Stomach smooth muscle (tissue), 2 donors: ENCODE measurements around the gene UGT1A9.
"Not testable (repeated sequence)": the region's sequence is repeated elsewhere in the genome, so short reads cannot be mapped to it uniquely, and the experiment has no call there.

ENCODE experiments used
- H3K27ac ChIP-seq: one replicate; pipeline ENCODE4 v1.7.0; 2013; ENCODE audit warnings: mild to moderate bottlenecking, low read length, inconsistent platforms
- H3K27me3 ChIP-seq, 2 donors: one replicate each; pipeline ENCODE4 v1.7.0; 2013; ENCODE audit warnings: low read length in 2 of 2; ENCODE audit not compliant: insufficient read depth in 2 of 2, control insufficient read depth in 1 of 2
- H3K36me3 ChIP-seq, 2 donors: one replicate each; pipeline ENCODE4 v1.7.0; 2013; ENCODE audit warnings: low read length in 2 of 2; ENCODE audit not compliant: control insufficient read depth in 2 of 2, insufficient read depth in 2 of 2
- H3K4me1 ChIP-seq: one replicate; pipeline ENCODE4 v1.7.0; 2013; ENCODE audit warnings: low read length; ENCODE audit not compliant: control insufficient read depth, insufficient read depth
- H3K4me3 ChIP-seq, 2 donors: one replicate each; pipeline ENCODE4 v1.7.0; 2013; ENCODE audit warnings: low read length in 2 of 2
- H3K9ac ChIP-seq, 2 donors: one replicate each; pipeline ENCODE4 v1.7.0; 2013; ENCODE audit warnings: low read length in 2 of 2, mild to moderate bottlenecking in 1 of 2
- H3K9me3 ChIP-seq, 2 donors: one replicate each; pipeline ENCODE4 v1.7.0; 2013; ENCODE audit warnings: low read length in 2 of 2; ENCODE audit not compliant: control insufficient read depth in 2 of 2
- donor health status: healthy.
- donor health status: Pancreatic carcinoma.

The UGT1A9 gene

GRCh38 chr2:233655943-233656342, 15.8 kb upstream of the UGT1A9 start:
- H3K9me3 ChIP-seq, H3K4me1 ChIP-seq, H3K9ac ChIP-seq, H3K27me3 ChIP-seq, H3K4me3 ChIP-seq, H3K36me3 ChIP-seq, H3K27ac ChIP-seq: not testable (repeated sequence)

GRCh38 chr2:233656443-233656842, 15.3 kb upstream of the UGT1A9 start:
- Histone ChIP-seq H3K27me3 (no peaks in the 10 kb centered on the region), H3K4me1 (no peaks in the 10 kb centered on the region), H3K36me3 (no peaks in the 10 kb centered on the region), H3K9ac (no peak overlapping the region), H3K27ac (no peak overlapping the region), H3K4me3 (no peak overlapping the region), H3K9me3 (no peaks in the 10 kb centered on the region)

GRCh38 chr2:233658610-233659009, 13.1 kb upstream of the UGT1A9 start:
- H3K4me3 ChIP-seq: no peak overlapping the region
- no peak overlapping the region for H3K9ac ChIP-seq
- no peaks in the 10 kb centered on the region for H3K27me3 ChIP-seq
- no peaks in the 10 kb centered on the region for H3K36me3 ChIP-seq
- H3K27ac ChIP-seq: no peak overlapping the region
- H3K9me3 ChIP-seq: no peaks in the 10 kb centered on the region
- no peaks in the 10 kb centered on the region for H3K4me1 ChIP-seq

GRCh38 chr2:233663911-233664310, 7.8 kb upstream of the UGT1A9 start:
- Histone ChIP-seq H3K27me3 (no peaks in the 10 kb centered on the region), H3K9ac (no peak overlapping the region), H3K9me3 (no peaks in the 10 kb centered on the region), H3K27ac (no peak overlapping the region), H3K36me3 (no peaks in the 10 kb centered on the region), H3K4me3 (no peak overlapping the region), H3K4me1 (no peaks in the 10 kb centered on the region)

GRCh38 chr2:233668605-233669260, 3.0 kb upstream of the UGT1A9 start:
- Histone ChIP-seq H3K27me3 (no peaks in the 10 kb centered on the region), H3K36me3 (no peaks in the 10 kb centered on the region), H3K9me3 (no peaks in the 10 kb centered on the region), H3K4me3 (no peak overlapping the region), H3K27ac (no peak overlapping the region), H3K9ac (no peak overlapping the region), H3K4me1 (no peaks in the 10 kb centered on the region)

- Histone ChIP-seq H3K9ac (no peak overlapping the region), H3K27me3 (no peaks in the 10 kb centered on the region), H3K4me1 (no peaks in the 10 kb centered on the region), H3K27ac (no peak overlapping the region), H3K4me3 (no peak overlapping the region), H3K9me3 (peaks cover 0 to 2% of the 10 kb centered on the region in 2 donors), H3K36me3 (no peaks in the 10 kb centered on the region)
These were observed 1.2 kb downstream of the UGT1A9 start for GRCh38 chr2:233672886-233673285.

- Histone ChIP-seq H3K4me3 (no peak overlapping the region), H3K9me3 (peaks cover 0 to 2% of the 10 kb centered on the region in 2 donors), H3K27me3 (no peaks in the 10 kb centered on the region), H3K36me3 (no peaks in the 10 kb centered on the region), H3K4me1 (no peaks in the 10 kb centered on the region), H3K9ac (no peak overlapping the region), H3K27ac (no peak overlapping the region)
These were observed 2.2 kb downstream of the UGT1A9 start for GRCh38 chr2:233673896-233674295.

- no peak overlapping the region for H3K27ac ChIP-seq
These were observed 2.6 kb downstream of the UGT1A9 start for GRCh38 chr2:233674314-233674713.

GRCh38 chr2:233674995-233675394, 3.3 kb downstream of the UGT1A9 start:
- Histone ChIP-seq H3K4me3 (no peak overlapping the region), H3K36me3 (no peaks in the 10 kb centered on the region), H3K4me1 (no peaks in the 10 kb centered on the region), H3K27me3 (no peaks in the 10 kb centered on the region), H3K27ac (no peak overlapping the region), H3K9me3 (peaks cover 0 to 2% of the 10 kb centered on the region in 2 donors), H3K9ac (no peak overlapping the region)

More at GRCh38 chr2:233674314-233674713, 2.6 kb downstream of the UGT1A9 start:
- no peak overlapping the region for H3K9ac ChIP-seq
- no peaks in the 10 kb centered on the region for H3K4me1 ChIP-seq
- peaks cover 0 to 2% of the 10 kb centered on the region in 2 donors for H3K9me3 ChIP-seq
- no peak overlapping the region for H3K4me3 ChIP-seq
- no peaks in the 10 kb centered on the region for H3K36me3 ChIP-seq
- no peaks in the 10 kb centered on the region for H3K27me3 ChIP-seq

- H3K9me3 ChIP-seq: peaks cover 0 to 2% of the 10 kb centered on the region in 2 donors
- H3K36me3 ChIP-seq: no peaks in the 10 kb centered on the region
- H3K9ac ChIP-seq: no peak overlapping the region
- no peak overlapping the region for H3K4me3 ChIP-seq
- H3K27ac ChIP-seq: no peak overlapping the region
- H3K27me3 ChIP-seq: peaks cover 0 to 2% of the 10 kb centered on the region in 2 donors
- H3K4me1 ChIP-seq: no peaks in the 10 kb centered on the region
These were observed 4.3 kb downstream of the UGT1A9 start for GRCh38 chr2:233676046-233676445.

GRCh38 chr2:233679196-233679595, 7.5 kb downstream of the UGT1A9 start:
- H3K9ac ChIP-seq: no peak overlapping the region
- H3K36me3 ChIP-seq: no peaks in the 10 kb centered on the region
- peaks cover 0 to 2% of the 10 kb centered on the region in 2 donors for H3K27me3 ChIP-seq
- no peak overlapping the region for H3K27ac ChIP-seq
- H3K4me1 ChIP-seq: no peaks in the 10 kb centered on the region
- H3K9me3 ChIP-seq: peaks cover 0 to 2% of the 10 kb centered on the region in 2 donors
- no peak overlapping the region for H3K4me3 ChIP-seq
